K562 (cell line): Measurements from ENCODE around the gene NRG3. TPM values are rescaled to one million over a fixed set of nuclear protein-coding genes. Genes with fewer than 3 reads are reported as not detected.

Experiments
- ATAC-seq: fragments of 200-7000 bp; cut with Tn5 transposase; 3 replicates; pipeline ENCODE4 v1.9.1; 2020; ENCODE audit warnings: moderate library complexity
- BruUV-seq: library from RNA; stranded (reverse); fragments of 400-500 nt; replicated peaks from 2 replicates; lab custom pipeline; 2021; lab: Mats Ljungman, UMichigan
- CTCF ChIA-PET: fragments of 300-600 bp; formaldehyde crosslinking; extraction: SDS; loops from one replicate; lab custom pipeline; 2021; ENCODE audit warnings: low intra/inter-chr PET ratio; lab: Yijun Ruan, JAX
- POLR2A ChIA-PET: fragments of 300-600, 350-650 bp; sonication (Branson Sonifier 250); formaldehyde crosslinking; extraction: SDS; loops from one replicate; lab custom pipeline; 2021; ENCODE audit warnings: antibody characterized with exemption, inconsistent platforms; lab: Yijun Ruan, JAX
- DNase-seq, 4 experiments: peaks; one replicate each; pipeline versions ENCODE4 v3.0.0 to v3.0.0-alpha.2; 2011 to 2018; ENCODE audit warnings: low spot score in 3 of 4, mixed read lengths in 3 of 4; ENCODE audit errors: extremely low read depth in 1 of 4
- FAIRE-seq: peaks from 2 replicates; lab custom pipeline; 2011; peaks lifted over from hg19 to GRCh38; lab: Jason Lieb, UNC
- H2AFZ ChIP-seq: 2 replicates; pipeline ENCODE4 v1.6.0; 2011; ENCODE audit warnings: low read depth, low read length, control low read depth, inconsistent platforms
- H3K27ac ChIP-seq: fragments of 200-600 bp; 3 replicates; pipeline ENCODE4 v1.8.0; 2011; ENCODE audit warnings: low read depth, mild to moderate bottlenecking, control low read depth, inconsistent platforms, low read length, moderate library complexity, mixed read lengths; ENCODE audit errors: extremely low read depth
- H3K27me3 ChIP-seq, 2 experiments: fragments of 300-600 bp in 1 of 2; 2 replicates in 1 of 2; 3 replicates in 1 of 2; pipeline versions ENCODE4 v1.6.0 to v1.8.0; 2011; ENCODE audit warnings: inconsistent platforms in 2 of 2, low read length in 2 of 2, mild to moderate bottlenecking in 1 of 2, mixed read lengths in 1 of 2, moderate library complexity in 1 of 2; ENCODE audit not compliant: control insufficient read depth in 2 of 2, insufficient read depth in 2 of 2
- H3K36me3 ChIP-seq: fragments of 300-600 bp; 3 replicates; pipeline ENCODE4 v1.8.0; 2011; ENCODE audit warnings: mild to moderate bottlenecking, low read length, inconsistent platforms; ENCODE audit not compliant: control insufficient read depth, insufficient read depth
- H3K4me1 ChIP-seq, 2 experiments: fragments of 200-600 bp in 1 of 2; replicated peaks in 1 of 2; 2 replicates in 1 of 2; 3 replicates in 1 of 2; pipeline versions ENCODE4 v1.5.1 to v1.8.0; 2011; ENCODE audit warnings: inconsistent platforms in 2 of 2, low read length in 2 of 2, mild to moderate bottlenecking in 1 of 2, mixed read lengths in 1 of 2, moderate library complexity in 1 of 2; ENCODE audit not compliant: control insufficient read depth in 2 of 2, insufficient read depth in 2 of 2
- H3K4me2 ChIP-seq: 2 replicates; pipeline ENCODE4 v1.6.1; 2011; ENCODE audit warnings: low read length, control low read depth, inconsistent platforms, mixed read lengths; ENCODE audit not compliant: insufficient read depth
- H3K4me3 ChIP-seq: fragments of 200-600 bp; sonication (generic), shearing (Covaris generic); 2 replicates; pipeline ENCODE4 v1.5.1; 2016; ENCODE audit warnings: control low read depth, inconsistent platforms
- H3K79me2 ChIP-seq: fragments of 200-600 bp; 3 replicates; pipeline ENCODE4 v1.8.0; 2011; ENCODE audit warnings: low read length, inconsistent platforms; ENCODE audit not compliant: control insufficient read depth, insufficient read depth
- H3K9ac ChIP-seq, 2 experiments: 2 replicates each; pipeline versions ENCODE4 v1.6.0 to v1.6.1; 2011; ENCODE audit warnings: low read depth in 2 of 2, low read length in 2 of 2, control low read depth in 1 of 2, inconsistent platforms in 1 of 2, mild to moderate bottlenecking in 1 of 2, mixed read lengths in 1 of 2; ENCODE audit not compliant: insufficient read depth in 1 of 2
- H3K9me1 ChIP-seq: one replicate; pipeline ENCODE4 v1.6.0; 2011; ENCODE audit warnings: inconsistent platforms, mild to moderate bottlenecking, low read length, moderate library complexity; ENCODE audit not compliant: control insufficient read depth, insufficient read depth
- H3K9me3 ChIP-seq: replicated peaks from 2 replicates; pipeline ENCODE4 v1.5.1; 2011; ENCODE audit warnings: low read depth, low read length, inconsistent platforms; ENCODE audit not compliant: control insufficient read depth, insufficient read depth
- H4K20me1 ChIP-seq: replicated peaks from 2 replicates; pipeline ENCODE4 v1.6.1; 2011; ENCODE audit warnings: low read length, inconsistent platforms, mixed read lengths; ENCODE audit not compliant: control insufficient read depth, insufficient read depth
- GABPA ChIP-seq: fragments of 200-800 bp; sonication (Bioruptor generic); conservative IDR thresholded peaks from 2 replicates; pipeline ENCODE4 v1.6.1; 2016; ENCODE audit warnings: low read depth, missing genetic modification characterization, missing compliant biosample characterization
- HDAC3 ChIP-seq: fragments of 450-650 bp; IDR thresholded peaks from 2 replicates; pipeline ENCODE4 v1.6.1; 2018; ENCODE audit warnings: borderline replicate concordance, mild to moderate bottlenecking, moderate library complexity; ENCODE audit not compliant: partially characterized antibody
- HNRNPH1 ChIP-seq: fragments of 200-400 bp; formaldehyde crosslinking; optimal IDR thresholded peaks from 2 replicates; pipeline ENCODE3; 2017; ENCODE audit warnings: low read depth, mild to moderate bottlenecking, low read length, moderate library complexity
- KLF10 ChIP-seq: fragments of 250-450 bp; sonication (Bioruptor Pico); IDR thresholded peaks from 2 replicates; pipeline ENCODE4 v1.6.1; 2021; ENCODE audit warnings: matching md5 sums
- MEIS2 ChIP-seq: fragments of 450-650 bp; IDR thresholded peaks from 2 replicates; pipeline ENCODE4 v1.6.1; 2014; ENCODE audit warnings: mild to moderate bottlenecking; ENCODE audit not compliant: partially characterized antibody
- ZC3H4 ChIP-seq: sonication (generic); formaldehyde crosslinking; IDR thresholded peaks from 2 replicates; pipeline ENCODE4 v1.9.0; 2021; ENCODE audit warnings: missing genetic modification reagents, borderline replicate concordance
- ZNF507 ChIP-seq: conservative IDR thresholded peaks from 2 replicates; pipeline ENCODE4 v1.6.1; 2017; ENCODE audit warnings: missing genetic modification characterization, missing compliant biosample characterization
- WGBS: fragments of 100-300 bp; shearing (Covaris generic); methylation state at CpG from one replicate; pipeline ENCODE4 v1.1.6; 2016; ENCODE audit warnings: low coverage, mixed read lengths; ENCODE audit not compliant: insufficient coverage; ENCODE audit errors: missing lambda C conversion rate; 5-methylcytosine and 5-hydroxymethylcytosine counted together
- in situ Hi-C: fragments of 300-500 bp; cut with MboI; formaldehyde crosslinking; loops from 4 replicates; pipeline ENCODE4 v1.15.0; 2018; ENCODE audit warnings: inconsistent platforms, mixed read lengths
- intact Hi-C: fragments of 100-400 bp; cut with micrococcal nuclease; formaldehyde crosslinking; loops from 2 replicates; pipeline ENCODE4 v1.14.2; 2022
- polyA plus RNA-seq, 8 experiments: library from polyadenylated mRNA; depleted of rRNA in 4 of 8; stranded (reverse) in 5 of 8; unstranded in 3 of 8; fragments of >200 nt; fragmentation: Nextera tagmentation in 2 of 8; fragmentation: Illumina TruSeq in 1 of 8; extraction: Ambion mirVana in 2 of 8; extraction: Trizol in 1 of 8; gene quantifications; 2 replicates each; pipeline versions ENCODE4 v1.2.1 to v1.2.3, GENCODE V29; 2011 to 2014; ENCODE audit warnings: inconsistent platforms in 1 of 8, missing spikeins in 1 of 8
- total RNA-seq, 7 experiments: library from RNA; depleted of rRNA in 6 of 7; stranded (reverse); fragments of >200 nt in 6 of 7; fragmentation: Illumina TruSeq in 2 of 7; extraction: Trizol in 2 of 7; gene quantifications; 2 replicates each; pipeline versions ENCODE4 v1.2.1 to v1.2.3, GENCODE V29; 2011 to 2021; ENCODE audit warnings: low replicate concordance in 1 of 7
- TF ChIP-seq, protein P1 (sequence below): fragments of 250-450 bp; sonication (Bioruptor Pico); IDR thresholded peaks from 2 replicates; pipeline ENCODE4 v1.4.0; 2020

Gene NRG3
- total and polyA plus RNA-seq, 9 of the 15 experiments (the other 6 are each of a cell fraction or from before 2014, with no cell fraction given) = not detected

DNA sequence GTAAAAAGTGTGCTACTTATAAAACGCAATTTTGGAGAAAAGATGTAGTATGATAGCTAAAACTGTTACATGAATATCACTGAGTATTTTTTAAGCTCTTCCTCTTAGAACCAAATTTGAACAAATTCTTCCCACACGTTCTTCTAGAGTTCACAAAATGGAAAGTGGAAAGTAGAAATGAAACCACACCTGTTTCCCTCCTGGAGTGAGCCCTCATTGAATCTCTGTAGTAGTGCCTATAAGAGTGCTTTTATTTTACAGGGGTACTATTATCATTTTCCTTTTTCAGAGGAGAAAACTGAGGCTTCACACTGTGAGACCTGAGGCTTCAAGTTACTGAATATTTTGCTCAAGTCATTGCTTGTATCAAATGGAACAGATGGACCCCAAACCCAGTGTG is 393.0 kb downstream of the NRG3 start (continued):
- no peak for TF ChIP-seq ZNF507
- TF ChIP-seq MEIS2 = no peak
- TF ChIP-seq, all 486 proteins: peak for 0

DNA sequence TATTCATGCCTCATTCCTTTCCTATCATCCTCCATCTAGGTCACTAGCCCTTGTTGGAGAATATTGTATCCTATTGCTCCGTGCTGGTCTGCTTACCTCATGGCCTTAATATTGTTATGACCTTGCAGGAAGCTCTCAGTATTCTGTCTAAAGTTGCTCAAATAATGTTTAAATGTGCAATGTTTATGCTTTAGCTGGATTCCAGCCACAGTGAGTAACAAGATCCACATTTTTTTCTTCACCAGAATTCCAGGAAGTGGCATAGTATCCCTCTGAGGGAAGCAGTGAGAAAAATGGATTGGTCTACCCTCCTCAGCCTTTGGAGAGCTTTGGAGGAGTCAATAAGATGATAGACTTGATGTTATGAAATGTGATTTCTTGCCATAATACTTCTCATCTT is 402.6 kb downstream of the NRG3 start:
- Histone ChIP-seq H3K9me3 (no peaks in the 10 kb centered on the region), H3K4me1 (no peaks in the 10 kb centered on the region), H3K4me3 (no peak overlapping the region), H3K27ac (no peak overlapping the region), H3K27me3 (no peaks in the 10 kb centered on the region), H3K9me1 (no peaks in the 10 kb centered on the region), H3K4me2 (no peak overlapping the region), H3K79me2 (no peaks in the 10 kb centered on the region), H3K9ac (no peak overlapping the region), H4K20me1 (no peaks in the 10 kb centered on the region), H2AFZ (no peak overlapping the region), H3K36me3 (no peaks in the 10 kb centered on the region)
- DNase-seq (no peak), FAIRE-seq (no peak), ATAC-seq (no peak)
- in situ Hi-C loops (no loop called here), intact Hi-C loops (no loop called here)
- BruUV-seq = no TSS peak
- POLR2A ChIA-PET = no interaction called here
- WGBS = 8% methylated on average over 1 of the region's 1 CpG
- CTCF ChIA-PET = no interaction called here
- no peak for TF ChIP-seq HDAC3
- no peak for TF ChIP-seq KLF10
- TF ChIP-seq HNRNPH1 = no peak
- TF ChIP-seq ZC3H4 (CRISPR knock-in tag) = no peak
- TF ChIP-seq GABPA (tag) = no peak
- TF ChIP-seq, protein P1, sequence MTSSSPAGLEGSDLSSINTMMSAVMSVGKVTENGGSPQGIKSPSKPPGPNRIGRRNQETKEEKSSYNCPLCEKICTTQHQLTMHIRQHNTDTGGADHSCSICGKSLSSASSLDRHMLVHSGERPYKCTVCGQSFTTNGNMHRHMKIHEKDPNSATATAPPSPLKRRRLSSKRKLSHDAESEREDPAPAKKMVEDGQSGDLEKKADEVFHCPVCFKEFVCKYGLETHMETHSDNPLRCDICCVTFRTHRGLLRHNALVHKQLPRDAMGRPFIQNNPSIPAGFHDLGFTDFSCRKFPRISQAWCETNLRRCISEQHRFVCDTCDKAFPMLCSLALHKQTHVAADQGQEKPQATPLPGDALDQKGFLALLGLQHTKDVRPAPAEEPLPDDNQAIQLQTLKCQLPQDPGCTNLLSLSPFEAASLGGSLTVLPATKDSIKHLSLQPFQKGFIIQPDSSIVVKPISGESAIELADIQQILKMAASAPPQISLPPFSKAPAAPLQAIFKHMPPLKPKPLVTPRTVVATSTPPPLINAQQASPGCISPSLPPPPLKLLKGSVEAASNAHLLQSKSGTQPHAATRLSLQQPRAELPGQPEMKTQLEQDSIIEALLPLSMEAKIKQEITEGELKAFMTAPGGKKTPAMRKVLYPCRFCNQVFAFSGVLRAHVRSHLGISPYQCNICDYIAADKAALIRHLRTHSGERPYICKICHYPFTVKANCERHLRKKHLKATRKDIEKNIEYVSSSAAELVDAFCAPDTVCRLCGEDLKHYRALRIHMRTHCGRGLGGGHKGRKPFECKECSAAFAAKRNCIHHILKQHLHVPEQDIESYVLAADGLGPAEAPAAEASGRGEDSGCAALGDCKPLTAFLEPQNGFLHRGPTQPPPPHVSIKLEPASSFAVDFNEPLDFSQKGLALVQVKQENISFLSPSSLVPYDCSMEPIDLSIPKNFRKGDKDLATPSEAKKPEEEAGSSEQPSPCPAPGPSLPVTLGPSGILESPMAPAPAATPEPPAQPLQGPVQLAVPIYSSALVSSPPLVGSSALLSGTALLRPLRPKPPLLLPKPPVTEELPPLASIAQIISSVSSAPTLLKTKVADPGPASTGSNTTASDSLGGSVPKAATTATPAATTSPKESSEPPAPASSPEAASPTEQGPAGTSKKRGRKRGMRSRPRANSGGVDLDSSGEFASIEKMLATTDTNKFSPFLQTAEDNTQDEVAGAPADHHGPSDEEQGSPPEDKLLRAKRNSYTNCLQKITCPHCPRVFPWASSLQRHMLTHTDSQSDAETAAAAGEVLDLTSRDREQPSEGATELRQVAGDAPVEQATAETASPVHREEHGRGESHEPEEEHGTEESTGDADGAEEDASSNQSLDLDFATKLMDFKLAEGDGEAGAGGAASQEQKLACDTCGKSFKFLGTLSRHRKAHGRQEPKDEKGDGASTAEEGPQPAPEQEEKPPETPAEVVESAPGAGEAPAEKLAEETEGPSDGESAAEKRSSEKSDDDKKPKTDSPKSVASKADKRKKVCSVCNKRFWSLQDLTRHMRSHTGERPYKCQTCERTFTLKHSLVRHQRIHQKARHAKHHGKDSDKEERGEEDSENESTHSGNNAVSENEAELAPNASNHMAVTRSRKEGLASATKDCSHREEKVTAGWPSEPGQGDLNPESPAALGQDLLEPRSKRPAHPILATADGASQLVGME (CRISPR knock-in tag) = no peak
